Measurements from ENCODE around the gene GEN1.

Gene GEN1

GRCh38 chr2:17754773-17755425 lies 961 bp downstream of the GEN1 start:
- peak; percentile 66 for DNase-seq (ENCODE audit: low spot score)

- DNase-seq (ENCODE audit: low spot score) = no peak
Measured at GRCh38 chr2:17756668-17757067, 2.7 kb downstream of the GEN1 start.

- DNase-seq (ENCODE audit: low spot score) = peak; percentile 33
Measured at GRCh38 chr2:17757321-17757720, 3.4 kb downstream of the GEN1 start.

GRCh38 chr2:17758118-17758517 lies 4.2 kb downstream of the GEN1 start:
- DNase-seq (ENCODE audit: low spot score) = no peak

- no peak for DNase-seq (ENCODE audit: low spot score)
Measured at GRCh38 chr2:17759805-17760204, 5.9 kb downstream of the GEN1 start.

- no peak for DNase-seq (ENCODE audit: low spot score)
Measured at GRCh38 chr2:17762451-17762850, 8.5 kb downstream of the GEN1 start.

- no peak for DNase-seq (ENCODE audit: low spot score)
Measured at GRCh38 chr2:17763641-17764333, 9.8 kb downstream of the GEN1 start.

- DNase-seq (ENCODE audit: low spot score) = no peak
Measured at GRCh38 chr2:17765398-17765797, 11.5 kb downstream of the GEN1 start.

GRCh38 chr2:17768894-17769293 lies 15.0 kb downstream of the GEN1 start:
- DNase-seq (ENCODE audit: low spot score) = no peak

- DNase-seq (ENCODE audit: low spot score) = no peak
Measured at GRCh38 chr2:17771956-17772355, 18.0 kb downstream of the GEN1 start.

- no peak for DNase-seq (ENCODE audit: low spot score)
Measured at GRCh38 chr2:17772532-17772931, 18.6 kb downstream of the GEN1 start.

GRCh38 chr2:17780546-17780945 lies 26.6 kb downstream of the GEN1 start:
- DNase-seq (ENCODE audit: low spot score) = no peak

- no peak for DNase-seq (ENCODE audit: low spot score)
Measured at GRCh38 chr2:17781482-17781881, 27.5 kb downstream of the GEN1 start.

- DNase-seq (ENCODE audit: low spot score) = no peak
Measured at GRCh38 chr2:17786727-17787126, 32.8 kb downstream of the GEN1 start.

- no peak for DNase-seq (ENCODE audit: low spot score)
Measured at GRCh38 chr2:17788773-17789172, 34.8 kb downstream of the GEN1 start.

- DNase-seq (ENCODE audit: low spot score) = no peak
Measured at GRCh38 chr2:17790536-17790935, 36.6 kb downstream of the GEN1 start.

- DNase-seq (ENCODE audit: low spot score) = no peak
Measured at GRCh38 chr2:17791121-17791816, 37.3 kb downstream of the GEN1 start.

GRCh38 chr2:17791817-17792130 lies 37.8 kb downstream of the GEN1 start:
- DNase-seq (ENCODE audit: low spot score) = no peak

GRCh38 chr2:17792515-17792914 lies 38.6 kb downstream of the GEN1 start:
- DNase-seq (ENCODE audit: low spot score) = no peak

- DNase-seq (ENCODE audit: low spot score) = no peak
Measured at GRCh38 chr2:17793296-17793695, 39.4 kb downstream of the GEN1 start.

- no peak for DNase-seq (ENCODE audit: low spot score)
Measured at GRCh38 chr2:17793803-17794354, 39.9 kb downstream of the GEN1 start.

- DNase-seq (ENCODE audit: low spot score) = no peak
Measured at GRCh38 chr2:17795309-17795708, 41.4 kb downstream of the GEN1 start.

- DNase-seq (ENCODE audit: low spot score) = no peak
Measured at GRCh38 chr2:17798338-17798737, 44.4 kb downstream of the GEN1 start.
